Hematopoietic multipotent progenitor cell treated with erythropoietin and hydrocortisone succinate and interleukin-3 and kit ligand, for 17 days (in vitro differentiated cells): ENCODE measurements around the gene HOXD3.
A peak's percentile ranks its signal among the peaks of the same experiment; 100 is the strongest.

Experiments used
- DNase-seq: peaks from one replicate; pipeline ENCODE4 v3.0.0-alpha.2; 2015; ENCODE audit warnings: low spot score

The HOXD3 gene

GRCh38 chr2:176132205-176133171, 24.6 kb upstream of the HOXD3 start:
- no peak for DNase-seq

GRCh38 chr2:176133389-176133788, 23.7 kb upstream of the HOXD3 start:
- DNase-seq: no peak

- no peak for DNase-seq
Observed at GRCh38 chr2:176134035-176134434, 23.1 kb upstream of the HOXD3 start.

- DNase-seq: no peak
Observed at GRCh38 chr2:176135035-176135440, 22.1 kb upstream of the HOXD3 start.

GRCh38 chr2:176136374-176137251, 20.5 kb upstream of the HOXD3 start:
- no peak for DNase-seq

- DNase-seq: no peak
Observed at GRCh38 chr2:176137252-176137580, 19.9 kb upstream of the HOXD3 start.

- no peak for DNase-seq
Observed at GRCh38 chr2:176137906-176138305, 19.2 kb upstream of the HOXD3 start.

- DNase-seq: no peak
Observed at GRCh38 chr2:176138526-176138922, 18.6 kb upstream of the HOXD3 start.

- no peak for DNase-seq
Observed at GRCh38 chr2:176138923-176139660, 18.0 kb upstream of the HOXD3 start.

- no peak for DNase-seq
Observed at GRCh38 chr2:176139661-176140512, 17.2 kb upstream of the HOXD3 start.

GRCh38 chr2:176140513-176141317, 16.4 kb upstream of the HOXD3 start:
- DNase-seq: peak; percentile 23

GRCh38 chr2:176142281-176142680, 14.8 kb upstream of the HOXD3 start:
- no peak for DNase-seq

GRCh38 chr2:176145085-176145969, 11.8 kb upstream of the HOXD3 start:
- no peak for DNase-seq

- no peak for DNase-seq
Observed at GRCh38 chr2:176146101-176146500, 11.0 kb upstream of the HOXD3 start.

- DNase-seq: no peak
Observed at GRCh38 chr2:176146645-176147044, 10.5 kb upstream of the HOXD3 start.

- no peak for DNase-seq
Observed at GRCh38 chr2:176147210-176147799, 9.8 kb upstream of the HOXD3 start.

GRCh38 chr2:176147800-176148496, 9.2 kb upstream of the HOXD3 start:
- no peak for DNase-seq

- no peak for DNase-seq
Observed at GRCh38 chr2:176148751-176149421, 8.2 kb upstream of the HOXD3 start.
